Fibroblast of lung (primary cell): Measurements from ENCODE around the gene ZNF577. TPM values are rescaled to one million over a fixed set of nuclear protein-coding genes. Genes with fewer than 3 reads are reported as not detected.

Source experiments
- DNase-seq, 2 donors: peaks; one replicate each; pipeline versions ENCODE4 v3.0.0 to v3.0.0-alpha.2; 2010; ENCODE audit warnings: low read depth in 2 of 2
- H2AFZ ChIP-seq: 2 replicates; pipeline ENCODE4 v1.5.1; 2012; ENCODE audit warnings: low read length, control low read depth, inconsistent platforms
- H3K27ac ChIP-seq: 2 replicates; pipeline ENCODE4 v1.5.1; 2011; ENCODE audit warnings: low read length, control low read depth; ENCODE audit not compliant: insufficient read depth
- H3K27me3 ChIP-seq: 2 replicates; pipeline ENCODE4 v1.5.1; 2011; ENCODE audit warnings: mild to moderate bottlenecking, low read length; ENCODE audit not compliant: control insufficient read depth, insufficient read depth
- H3K36me3 ChIP-seq: 2 replicates; pipeline ENCODE4 v1.5.1; 2011; ENCODE audit warnings: low read length; ENCODE audit not compliant: control insufficient read depth, insufficient read depth
- H3K4me1 ChIP-seq: 2 replicates; pipeline ENCODE4 v1.5.1; 2011; ENCODE audit warnings: low read length; ENCODE audit not compliant: control insufficient read depth, insufficient read depth; ENCODE audit errors: extremely low read depth
- H3K4me2 ChIP-seq: 2 replicates; pipeline ENCODE4 v1.5.1; 2011; ENCODE audit warnings: low read length, control low read depth; ENCODE audit not compliant: insufficient read depth; ENCODE audit errors: extremely low read depth
- H3K4me3 ChIP-seq, 4 experiments: fragments of 200-600 bp in 1 of 4; sonication (generic) in 1 of 4; replicated peaks in 1 of 4; 2 replicates each; pipeline ENCODE4 v1.5.1; 2011 to 2016; ENCODE audit warnings: low read length in 4 of 4, low read depth in 3 of 4, mild to moderate bottlenecking in 3 of 4, control low read depth in 2 of 4, inconsistent platforms in 1 of 4, mixed read lengths in 1 of 4; ENCODE audit not compliant: insufficient read depth in 1 of 4; ENCODE audit errors: control extremely low read depth in 1 of 4
- H3K79me2 ChIP-seq: 2 replicates; pipeline ENCODE4 v1.5.1; 2012; ENCODE audit warnings: mild to moderate bottlenecking, low read length, inconsistent platforms; ENCODE audit not compliant: control insufficient read depth, insufficient read depth
- H3K9ac ChIP-seq: 2 replicates; pipeline ENCODE4 v1.5.1; 2011; ENCODE audit warnings: mild to moderate bottlenecking, low read length, control low read depth; ENCODE audit not compliant: insufficient read depth
- H3K9me3 ChIP-seq: 2 replicates; pipeline ENCODE4 v1.5.1; 2012; ENCODE audit warnings: low read depth, low read length; ENCODE audit not compliant: control insufficient read depth, insufficient read depth
- H4K20me1 ChIP-seq: 2 replicates; pipeline ENCODE4 v1.5.1; 2011; ENCODE audit warnings: low read length; ENCODE audit not compliant: control insufficient read depth, insufficient read depth; ENCODE audit errors: extremely low read depth
- CTCF ChIP-seq, 2 donors: IDR thresholded peaks in 1 of 2; conservative IDR thresholded peaks in 1 of 2; 1 replicate in 1 of 2; 2 replicates in 1 of 2; pipeline ENCODE4 v1.5.1; 2011 to 2012; ENCODE audit warnings: low read length in 2 of 2, control low read depth in 1 of 2, inconsistent platforms in 1 of 2, low read depth in 1 of 2, mild to moderate bottlenecking in 1 of 2
- EZH2 ChIP-seq: IDR thresholded peaks from 2 replicates; pipeline ENCODE4 v1.5.1; 2012; ENCODE audit warnings: low read length, control low read depth, mild to moderate bottlenecking; ENCODE audit errors: missing control alignments
- polyA plus RNA-seq, 2 donors: library from polyadenylated mRNA; depleted of rRNA in 1 of 2; stranded (reverse) in 1 of 2; unstranded in 1 of 2; fragments of >200 nt; gene quantifications; 2 replicates each; pipeline ENCODE4 v1.2.1, GENCODE V29; 2011 to 2012; ENCODE audit warnings: missing spikeins in 1 of 2
- total RNA-seq: library from RNA; depleted of rRNA; stranded (reverse); fragments of >200 nt; gene quantifications from 2 replicates; pipeline ENCODE4 v1.2.1, GENCODE V29; 2014

The ZNF577 gene
- total and polyA plus RNA-seq, 2 donors (not counting 1 experiment from before 2014, with no cell fraction given), result 4.1 to 8.9 TPM

- H4K20me1 ChIP-seq, result no peaks in the 10 kb centered on the region
- H3K4me1 ChIP-seq, result no peaks in the 10 kb centered on the region
- peak overlapping the region in 1 of 4 experiments; percentile 96 for H3K4me3 ChIP-seq
- peaks cover 17% of the 10 kb centered on the region for H3K79me2 ChIP-seq
- peaks cover 2% of the 10 kb centered on the region for H3K27me3 ChIP-seq
- H3K27ac ChIP-seq, result no peak overlapping the region
- H3K4me2 ChIP-seq, result no peak overlapping the region
- H3K36me3 ChIP-seq, result peaks cover 2% of the 10 kb centered on the region
- no peak overlapping the region for H2AFZ ChIP-seq
- H3K9ac ChIP-seq, result no peak overlapping the region
- H3K9me3 ChIP-seq, result no peaks in the 10 kb centered on the region
- no peak for DNase-seq
- TF ChIP-seq EZH2 (no peak), CTCF (conservative IDR thresholded peaks at IDR 0.05 in 1 of 2, IDR thresholded peaks at IDR 0.05 in 1 of 2; ENCODE audit: low read depth in 1 of 2, low read length in 2 of 2) (no peak)
Measured at GRCh38 chr19:51903192-51903591, 15.4 kb upstream of the ZNF577 start.

GRCh38 chr19:51901860-51902259 lies 14.1 kb upstream of the ZNF577 start:
- Histone ChIP-seq H3K27me3 (no peaks in the 10 kb centered on the region), H3K9me3 (no peaks in the 10 kb centered on the region), H3K79me2 (peaks cover 17% of the 10 kb centered on the region), H3K4me2 (no peak overlapping the region), H3K4me3 (no peak overlapping the region), H3K27ac (no peak overlapping the region), H3K4me1 (no peaks in the 10 kb centered on the region), H4K20me1 (no peaks in the 10 kb centered on the region), H2AFZ (no peak overlapping the region), H3K36me3 (peaks cover 4% of the 10 kb centered on the region), H3K9ac (no peak overlapping the region)
- TF ChIP-seq CTCF (conservative IDR thresholded peaks at IDR 0.05 in 1 of 2, IDR thresholded peaks at IDR 0.05 in 1 of 2; ENCODE audit: low read depth in 1 of 2, low read length in 2 of 2), result no peak
- no peak for TF ChIP-seq EZH2
- no peak for DNase-seq

- TF ChIP-seq CTCF (conservative IDR thresholded peaks at IDR 0.05 in 1 of 2, IDR thresholded peaks at IDR 0.05 in 1 of 2; ENCODE audit: low read depth in 1 of 2, low read length in 2 of 2) (no peak), EZH2 (no peak)
- Histone ChIP-seq H2AFZ (no peak overlapping the region), H3K79me2 (no peaks in the 10 kb centered on the region), H3K9me3 (peaks cover 5% of the 10 kb centered on the region), H3K4me3 (no peak overlapping the region), H4K20me1 (no peaks in the 10 kb centered on the region), H3K27ac (no peak overlapping the region), H3K4me1 (no peaks in the 10 kb centered on the region), H3K9ac (no peak overlapping the region), H3K27me3 (no peaks in the 10 kb centered on the region), H3K36me3 (peaks cover 3% of the 10 kb centered on the region), H3K4me2 (no peak overlapping the region)
- peak in 1 of 2 donors; percentile 7 for DNase-seq
Measured at GRCh38 chr19:51891193-51891747, 3.5 kb upstream of the ZNF577 start.
